Amygdala (tissue), 56 donors: ENCODE data around the gene TSPAN4.

Experiments
- DNase-seq, 56 donors: peaks; one replicate each; lab custom pipeline; 2025; lab: John Stamatoyannopoulos, UW

TSPAN4 gene

DNA sequence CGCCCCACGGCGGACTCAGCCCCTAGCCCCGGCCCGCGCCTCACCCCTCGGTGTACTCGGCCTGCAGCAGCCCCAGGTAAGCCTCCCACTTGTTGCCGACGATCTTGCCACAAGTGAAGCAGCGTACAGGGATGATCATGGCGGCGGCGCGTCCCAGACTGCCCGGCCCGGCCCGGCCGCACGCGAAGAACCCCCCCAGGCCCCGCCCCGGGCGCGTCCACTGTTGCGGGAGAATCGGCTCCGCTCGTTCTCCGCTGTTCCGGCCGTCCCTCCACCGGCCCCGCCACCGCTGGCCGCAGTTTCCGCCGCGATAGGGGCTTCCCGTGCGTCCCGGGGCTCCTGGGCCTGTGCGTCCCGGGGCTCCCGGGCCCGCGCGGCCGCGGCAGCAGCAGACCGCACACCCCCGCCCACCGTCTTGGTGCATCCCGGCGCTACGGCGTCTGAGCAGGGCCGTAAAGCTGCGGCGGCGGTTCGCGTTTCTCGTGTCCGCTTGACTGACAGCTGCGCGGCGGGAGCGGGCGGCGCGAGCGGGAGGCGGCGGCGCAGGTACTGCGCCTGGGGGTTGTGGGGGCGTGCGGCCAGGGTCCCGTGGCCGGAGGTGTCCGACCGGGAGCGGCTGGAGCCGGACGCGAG is at the start of gene TSPAN4, which contains the start of gene POLR2L:
TSS of gene TSPAN4 (plus strand) at position 483 of the 633 bp plus-strand sequence. CDS start 7,453 bp downstream, outside the sequence.
TSS of gene POLR2L (minus strand) at position 160 of the 633 bp plus-strand sequence. CDS start at position 139, 21 bp downstream.
- DNase-seq = peak in 55 of 56 donors; percentile 19 to 96 (median 82)

DNA sequence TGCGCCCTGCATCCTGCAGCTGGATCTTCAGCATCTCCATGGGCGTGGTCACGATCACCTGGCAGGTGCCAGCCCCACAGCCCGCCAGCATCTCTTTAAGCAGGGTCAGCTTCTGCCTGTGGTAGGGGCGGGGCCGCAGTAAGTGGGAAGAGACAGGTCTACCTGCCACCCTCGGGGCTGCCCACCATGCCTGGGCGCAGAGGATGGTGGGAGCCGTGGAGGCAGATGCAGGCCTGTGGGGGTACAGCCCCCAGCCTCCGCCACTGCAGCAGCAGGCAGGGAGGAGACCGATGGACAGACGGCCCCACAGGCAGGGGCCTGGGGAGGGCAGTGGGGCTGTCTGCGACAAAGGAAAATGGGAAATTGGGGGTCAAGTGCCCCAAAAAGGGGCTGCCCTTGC is 49.8 kb upstream of the TSPAN4 start:
- DNase-seq = no peak

GRCh38 chr11:793556-793955 is 49.1 kb upstream of the TSPAN4 start:
- no peak for DNase-seq

DNA sequence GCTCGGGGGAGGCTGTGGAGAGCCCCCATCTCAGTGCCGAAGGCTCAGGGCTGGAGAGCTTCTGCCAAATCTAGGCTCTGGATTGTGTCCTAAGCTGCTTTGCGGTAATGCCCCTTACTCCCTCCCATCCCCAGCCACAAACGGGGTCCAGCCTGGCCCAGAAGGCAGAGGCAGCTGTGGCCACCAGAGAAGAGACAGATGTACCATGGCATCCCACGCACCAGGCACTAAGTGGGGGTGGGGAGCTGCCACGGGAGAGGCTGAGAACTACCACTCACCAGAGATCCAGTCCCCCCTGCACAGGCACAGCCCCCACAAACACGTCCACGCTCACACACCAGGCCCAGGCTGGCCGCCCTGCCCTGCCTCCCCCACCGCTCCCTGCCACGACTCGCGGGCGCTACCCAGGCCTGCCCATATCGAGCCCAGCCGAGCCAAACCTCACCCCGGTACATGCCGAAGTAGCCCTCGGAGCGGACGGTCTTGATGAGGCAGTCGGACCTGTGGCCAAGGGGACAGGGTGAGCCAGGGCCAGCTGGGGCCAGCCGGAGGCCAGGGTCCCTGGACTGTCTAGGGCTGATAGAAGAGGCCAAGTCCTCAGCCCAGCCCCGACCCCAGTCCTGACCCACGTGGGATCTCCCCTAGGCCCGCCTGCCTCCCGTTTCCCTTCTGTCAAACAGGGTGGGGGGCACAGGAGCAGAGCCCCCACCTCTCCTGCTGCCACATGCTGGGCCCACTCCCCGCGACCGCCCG is 48.5 kb upstream of the TSPAN4 start:
- no peak for DNase-seq

- DNase-seq = peak in 7 of 56 donors; percentile 28 to 51 (median 30)
Observed at GRCh38 chr11:794766-795633, 47.7 kb upstream of the TSPAN4 start.

DNA sequence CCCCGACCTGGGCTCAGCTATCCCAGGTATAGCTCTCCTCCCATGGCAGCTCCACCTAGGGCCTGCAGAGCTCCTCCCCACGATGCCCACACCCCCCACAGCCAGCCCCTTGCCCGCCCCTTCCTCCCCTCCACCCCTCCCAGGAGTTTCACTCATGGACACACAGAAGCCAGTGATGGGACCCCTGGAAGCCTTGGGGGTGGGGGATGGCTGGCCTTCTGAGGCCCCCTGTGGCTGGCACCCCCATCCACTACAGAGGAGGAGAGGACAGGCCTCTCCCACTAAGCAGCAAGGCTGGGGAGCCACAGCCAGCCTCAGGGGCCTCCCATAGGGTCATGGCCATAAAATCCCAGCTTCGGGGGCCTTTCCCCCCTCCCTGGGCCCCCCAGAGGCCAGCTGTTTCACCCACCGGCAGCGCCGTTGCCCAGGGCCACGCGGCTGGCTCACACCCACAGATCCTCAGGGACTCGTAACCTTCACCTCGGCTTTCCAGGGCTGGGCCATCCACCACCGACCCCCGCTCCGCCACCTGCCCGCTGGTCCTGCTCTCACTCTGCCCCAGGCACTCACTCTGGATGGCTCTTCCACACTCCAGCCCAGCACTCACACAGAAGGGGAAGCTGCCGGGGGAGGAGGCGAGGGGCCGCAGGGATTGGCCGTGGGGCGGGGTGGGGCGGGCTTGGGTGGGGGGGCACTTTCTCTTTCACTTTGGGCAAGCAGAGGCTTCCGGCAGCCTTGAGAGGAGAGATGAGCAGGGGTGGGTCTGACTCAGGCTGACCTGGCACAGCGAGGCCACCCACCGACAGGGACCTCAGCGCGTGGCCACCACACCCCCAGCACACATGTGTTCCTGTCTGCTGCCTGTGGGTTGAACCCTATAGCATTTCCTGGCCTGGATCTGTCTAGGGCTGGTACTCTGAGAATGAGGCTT is 46.8 kb upstream of the TSPAN4 start:
- peak in 40 of 56 donors; percentile 16 to 72 (median 45) for DNase-seq

- no peak for DNase-seq
Observed at GRCh38 chr11:796565-797295, 45.9 kb upstream of the TSPAN4 start.

GRCh38 chr11:797296-798092 is 45.2 kb upstream of the TSPAN4 start:
- peak in 51 of 56 donors; percentile 40 to 85 (median 71) for DNase-seq

- peak in 41 of 56 donors; percentile 27 to 85 (median 69) for DNase-seq
Observed at GRCh38 chr11:798093-798713, 44.4 kb upstream of the TSPAN4 start, which contains the start of gene SLC25A22. Gene SLC25A22 (minus strand): TSS chr11:798281. CDS start chr11:795006, 3,275 bp downstream.

GRCh38 chr11:799641-800316 is 42.9 kb upstream of the TSPAN4 start:
- DNase-seq = no peak

GRCh38 chr11:800473-800872 is 42.2 kb upstream of the TSPAN4 start:
- DNase-seq = no peak

GRCh38 chr11:801097-801780 is 41.4 kb upstream of the TSPAN4 start:
- DNase-seq = no peak

- DNase-seq = no peak
Observed at GRCh38 chr11:802018-802617, 40.5 kb upstream of the TSPAN4 start.

DNA sequence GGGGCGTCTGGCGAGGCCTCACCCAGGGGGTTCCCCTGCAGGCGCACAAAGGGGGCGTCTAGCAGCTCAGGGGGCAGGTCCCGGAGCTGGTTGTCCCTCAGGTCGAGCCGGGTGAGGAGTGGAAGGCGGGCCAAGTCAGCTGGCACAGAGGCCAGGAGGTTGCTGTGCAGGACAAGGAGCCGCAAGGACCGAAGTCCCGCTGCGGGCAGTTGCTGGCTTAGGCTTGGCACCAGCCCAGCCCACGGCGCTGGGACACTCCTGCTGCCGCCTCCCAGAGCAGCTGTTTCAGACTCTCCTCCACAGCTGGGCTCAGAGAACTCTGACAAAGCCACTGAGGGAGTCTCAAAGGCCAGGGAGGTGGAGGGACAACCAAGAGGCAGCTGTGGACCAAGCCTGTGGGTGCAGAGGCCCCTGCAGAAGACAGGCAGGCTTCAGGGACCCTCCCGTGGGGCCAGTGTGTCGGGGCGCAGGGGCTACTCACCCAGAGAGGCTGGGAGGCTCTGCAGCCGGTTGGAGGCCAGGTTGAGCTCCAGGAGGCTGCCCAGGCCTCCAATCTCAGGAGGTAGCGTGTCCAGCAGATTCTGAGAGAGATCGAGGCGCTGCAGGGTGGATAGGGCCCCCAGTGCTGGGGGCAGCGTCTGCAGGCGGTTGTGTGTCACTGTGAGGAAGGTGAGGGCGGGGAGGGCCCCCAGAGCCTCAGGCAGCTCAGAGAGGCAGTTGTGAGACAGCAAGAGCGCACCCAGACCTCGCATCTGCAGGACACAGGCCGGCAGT is 39.8 kb upstream of the TSPAN4 start:
- no peak for DNase-seq

GRCh38 chr11:803467-803742 is 39.2 kb upstream of the TSPAN4 start:
- DNase-seq = no peak
